Endothelial cell (in vitro differentiated cells): ENCODE results near the gene GABBR2. TPM values are rescaled to one million over a fixed set of nuclear protein-coding genes. Genes with fewer than 3 reads are reported as not detected.

ENCODE experiments used
- DNase-seq: peaks from one replicate; pipeline ENCODE4 v3.0.0; 2021; ENCODE audit warnings: low spot score
- H3K27ac Mint-ChIP-seq: one replicate; pipeline ENCODE4 v1.8.0; 2021; ENCODE audit warnings: mixed read lengths, inconsistent platforms; ENCODE audit not compliant: unreplicated experiment
- H3K27me3 Mint-ChIP-seq: one replicate; pipeline ENCODE4 v1.8.0; 2021; ENCODE audit warnings: mild to moderate bottlenecking, moderate library complexity, mixed read lengths, inconsistent platforms; ENCODE audit not compliant: unreplicated experiment
- H3K36me3 Mint-ChIP-seq: one replicate; pipeline ENCODE4 v1.8.0; 2021; ENCODE audit warnings: mild to moderate bottlenecking, low read depth, mixed read lengths, inconsistent platforms; ENCODE audit not compliant: unreplicated experiment
- H3K4me1 Mint-ChIP-seq: one replicate; pipeline ENCODE4 v1.8.0; 2021; ENCODE audit warnings: mild to moderate bottlenecking, mixed read lengths, inconsistent platforms; ENCODE audit not compliant: unreplicated experiment
- H3K4me3 Mint-ChIP-seq: one replicate; pipeline ENCODE4 v1.8.0; 2021; ENCODE audit warnings: mild to moderate bottlenecking, mixed read lengths, inconsistent platforms; ENCODE audit not compliant: unreplicated experiment
- H3K9me3 Mint-ChIP-seq: one replicate; pipeline ENCODE4 v1.8.0; 2021; ENCODE audit warnings: mixed read lengths, inconsistent platforms; ENCODE audit not compliant: unreplicated experiment
- CTCF ChIP-seq: fragments of 200-600 bp; sonication (generic); IDR thresholded peaks from one replicate; pipeline ENCODE4 v1.5.0; 2021; ENCODE audit warnings: antibody characterized with exemption; ENCODE audit not compliant: unreplicated experiment
- total RNA-seq: library from RNA; stranded (reverse); fragmentation: NEBNext Ultra II Directional; extraction: Animal tissue kit (Norgen Biotek cat#: 25700); gene quantifications from one replicate; pipeline ENCODE4 v1.2.1, GENCODE V29; 2021; ENCODE audit not compliant: unreplicated experiment

The GABBR2 gene
- total RNA-seq, 1 donor from 2014 or later: 0.46 TPM

GRCh38 chr9:98381311-98382103 lies 327.2 kb downstream of the GABBR2 start:
- H3K4me3 Mint-ChIP-seq: no peak overlapping the region
- no peaks in the 10 kb centered on the region for H3K36me3 Mint-ChIP-seq
- no peak for TF ChIP-seq CTCF
- no peaks in the 10 kb centered on the region for H3K27me3 Mint-ChIP-seq
- H3K9me3 Mint-ChIP-seq: no peaks in the 10 kb centered on the region
- H3K27ac Mint-ChIP-seq: no peak overlapping the region
- no peak for DNase-seq
- H3K4me1 Mint-ChIP-seq: peaks cover 11% of the 10 kb centered on the region

- H3K4me1 Mint-ChIP-seq: peaks cover 11% of the 10 kb centered on the region
- no peaks in the 10 kb centered on the region for H3K27me3 Mint-ChIP-seq
- H3K4me3 Mint-ChIP-seq: no peak overlapping the region
- peak; percentile 39 for DNase-seq
- H3K36me3 Mint-ChIP-seq: peaks cover 1% of the 10 kb centered on the region
- TF ChIP-seq CTCF: no peak
- no peaks in the 10 kb centered on the region for H3K9me3 Mint-ChIP-seq
- H3K27ac Mint-ChIP-seq: no peak overlapping the region
These were observed 328.6 kb downstream of the GABBR2 start for GRCh38 chr9:98380065-98380681.

- Mint-ChIP-seq H3K27ac (no peak overlapping the region), H3K36me3 (peaks cover 3% of the 10 kb centered on the region), H3K9me3 (no peaks in the 10 kb centered on the region), H3K4me1 (peaks cover 13% of the 10 kb centered on the region), H3K27me3 (no peaks in the 10 kb centered on the region), H3K4me3 (no peak overlapping the region)
- no peak for TF ChIP-seq CTCF
- DNase-seq: no peak
These were observed 329.2 kb downstream of the GABBR2 start for GRCh38 chr9:98379572-98379971.

GRCh38 chr9:98378794-98379193 lies 329.9 kb downstream of the GABBR2 start:
- Mint-ChIP-seq H3K36me3 (peaks cover 3% of the 10 kb centered on the region), H3K27me3 (no peaks in the 10 kb centered on the region), H3K4me1 (peaks cover 17% of the 10 kb centered on the region), H3K4me3 (no peak overlapping the region), H3K9me3 (no peaks in the 10 kb centered on the region), H3K27ac (no peak overlapping the region)
- DNase-seq: no peak
- no peak for TF ChIP-seq CTCF

- H3K27me3 Mint-ChIP-seq: no peaks in the 10 kb centered on the region
- TF ChIP-seq CTCF: no peak
These were observed 330.4 kb downstream of the GABBR2 start for GRCh38 chr9:98378206-98378780.

More at GRCh38 chr9:98378206-98378780, 330.4 kb downstream of the GABBR2 start:
- peaks cover 17% of the 10 kb centered on the region for H3K4me1 Mint-ChIP-seq
- H3K27ac Mint-ChIP-seq: no peak overlapping the region
- DNase-seq: no peak
- H3K9me3 Mint-ChIP-seq: no peaks in the 10 kb centered on the region
- no peak overlapping the region for H3K4me3 Mint-ChIP-seq
- peaks cover 3% of the 10 kb centered on the region for H3K36me3 Mint-ChIP-seq
